HepG2 (cell line): ENCODE measurements around the gene MMP25. TPM values are rescaled to one million over a fixed set of nuclear protein-coding genes. Genes with fewer than 3 reads are reported as not detected.

Experiments
- AGO1 ChIP-seq: fragments of 200-400 bp; formaldehyde crosslinking; IDR thresholded peaks from 2 replicates; pipeline ENCODE4 v1.6.1; 2017; ENCODE audit warnings: mild to moderate bottlenecking, low read depth, low read length, moderate library complexity; ENCODE audit not compliant: poor library complexity, severe bottlenecking
- KDM4B ChIP-seq: sonication (generic); formaldehyde crosslinking; IDR thresholded peaks from 2 replicates; pipeline ENCODE4 v1.4.0; 2020; ENCODE audit warnings: missing genetic modification reagents
- MTF2 ChIP-seq: sonication (generic); formaldehyde crosslinking; IDR thresholded peaks from 2 replicates; pipeline ENCODE4 v1.5.0; 2020; ENCODE audit warnings: missing genetic modification reagents, borderline replicate concordance
- NFE2L1 ChIP-seq: sonication (generic); formaldehyde crosslinking; IDR thresholded peaks from 2 replicates; pipeline ENCODE4 v1.4.0; 2020; ENCODE audit warnings: missing genetic modification reagents, mild to moderate bottlenecking, borderline replicate concordance
- REXO4 ChIP-seq: sonication (generic); formaldehyde crosslinking; IDR thresholded peaks from 2 replicates; pipeline ENCODE4 v1.8.0; 2022; ENCODE audit warnings: missing genetic modification reagents, mild to moderate bottlenecking, borderline replicate concordance
- SKI ChIP-seq: fragments of 450-650 bp; IDR thresholded peaks from one replicate; pipeline ENCODE4 v1.6.1; 2018; ENCODE audit warnings: mild to moderate bottlenecking; ENCODE audit not compliant: partially characterized antibody
- SMARCC2 ChIP-seq: fragments of 450-650 bp; IDR thresholded peaks from 2 replicates; pipeline ENCODE4 v1.6.1; 2017; ENCODE audit warnings: antibody characterized with exemption, mild to moderate bottlenecking
- TEAD3 ChIP-seq: optimal IDR thresholded peaks from 2 replicates; pipeline ENCODE3; 2016; ENCODE audit warnings: borderline replicate concordance
- U2AF1 ChIP-seq: fragments of 200-400 bp; formaldehyde crosslinking; optimal IDR thresholded peaks from 2 replicates; pipeline ENCODE3; 2017; ENCODE audit warnings: mild to moderate bottlenecking, low read depth, low read length
- ZNF12 ChIP-seq: sonication (generic); formaldehyde crosslinking; IDR thresholded peaks from 2 replicates; pipeline ENCODE4 v1.5.0; 2020; ENCODE audit warnings: missing genetic modification reagents
- ZNF24 ChIP-seq: fragments of 450-650 bp; IDR thresholded peaks from 2 replicates; pipeline ENCODE4 v1.6.1; 2017; ENCODE audit warnings: antibody characterized with exemption, mild to moderate bottlenecking
- ZNF253 ChIP-seq: sonication (generic); formaldehyde crosslinking; IDR thresholded peaks from 2 replicates; pipeline ENCODE4 v1.8.0; 2022; ENCODE audit warnings: mild to moderate bottlenecking, missing genetic modification reagents, borderline replicate concordance
- ZNF3 ChIP-seq: IDR thresholded peaks from 2 replicates; pipeline ENCODE4 v1.7.0; 2017; ENCODE audit warnings: inconsistent platforms
- ZNF33A ChIP-seq: sonication (generic); formaldehyde crosslinking; IDR thresholded peaks from 2 replicates; pipeline ENCODE4 v1.5.1; 2020; ENCODE audit warnings: missing genetic modification reagents, mild to moderate bottlenecking, moderate library complexity, borderline replicate concordance
- ZNF431 ChIP-seq: sonication (generic); formaldehyde crosslinking; IDR thresholded peaks from 2 replicates; pipeline ENCODE4 v1.9.0; 2022; ENCODE audit warnings: missing genetic modification reagents, low read depth, mild to moderate bottlenecking, borderline replicate concordance
- ZNF569 ChIP-seq: sonication (generic); formaldehyde crosslinking; IDR thresholded peaks from 2 replicates; pipeline ENCODE4 v1.5.0; 2020; ENCODE audit warnings: mild to moderate bottlenecking, missing genetic modification reagents, moderate library complexity, borderline replicate concordance
- ZNF572 ChIP-seq: sonication (generic); formaldehyde crosslinking; IDR thresholded peaks from 2 replicates; pipeline ENCODE4 v1.5.1; 2020; ENCODE audit warnings: mild to moderate bottlenecking, missing genetic modification reagents
- ZNF629 ChIP-seq: sonication (generic); formaldehyde crosslinking; conservative IDR thresholded peaks from 2 replicates; pipeline ENCODE4 v1.5.0; 2020; ENCODE audit warnings: missing genetic modification reagents
- polyA plus RNA-seq, 8 experiments: library from polyadenylated mRNA; depleted of rRNA in 3 of 8; stranded (reverse) in 7 of 8; unstranded in 1 of 8; fragments of >200 nt; fragmentation: Illumina TruSeq in 4 of 8; extraction: Trizol in 4 of 8; gene quantifications; 2 replicates each; pipeline versions ENCODE4 v1.2.1 to v1.2.3, GENCODE V29; 2011 to 2016; ENCODE audit warnings: low read depth in 4 of 8, missing spikeins in 1 of 8, mixed read lengths in 1 of 8; ENCODE audit not compliant: insufficient read depth in 1 of 8
- total RNA-seq, 5 experiments: library from RNA; depleted of rRNA; stranded (reverse); fragments of >200 nt; fragmentation: Illumina TruSeq; extraction: Trizol; gene quantifications; 2 replicates each; pipeline ENCODE4 v1.2.3, GENCODE V29; 2016; ENCODE audit warnings: low read depth in 1 of 5
- TF ChIP-seq, protein P1 (sequence below): sonication (generic); formaldehyde crosslinking; IDR thresholded peaks from 2 replicates; pipeline ENCODE4 v1.4.0; 2020; ENCODE audit warnings: mild to moderate bottlenecking, missing genetic modification reagents, borderline replicate concordance
- TF ChIP-seq, protein P2 (sequence below): sonication (generic); formaldehyde crosslinking; IDR thresholded peaks from 2 replicates; pipeline ENCODE4 v1.5.1; 2020; ENCODE audit warnings: mild to moderate bottlenecking, missing genetic modification reagents, moderate library complexity
- TF ChIP-seq, protein P3 (sequence below): sonication (generic); formaldehyde crosslinking; IDR thresholded peaks from 2 replicates; pipeline ENCODE4 v1.9.0; 2022; ENCODE audit warnings: missing genetic modification reagents, mild to moderate bottlenecking, borderline replicate concordance

The MMP25 gene
- total and polyA plus RNA-seq, 2 of the 13 experiments (the other 11 are each of a cell fraction or from before 2014, with no cell fraction given), result 0.04 to 0.08 TPM

DNA sequence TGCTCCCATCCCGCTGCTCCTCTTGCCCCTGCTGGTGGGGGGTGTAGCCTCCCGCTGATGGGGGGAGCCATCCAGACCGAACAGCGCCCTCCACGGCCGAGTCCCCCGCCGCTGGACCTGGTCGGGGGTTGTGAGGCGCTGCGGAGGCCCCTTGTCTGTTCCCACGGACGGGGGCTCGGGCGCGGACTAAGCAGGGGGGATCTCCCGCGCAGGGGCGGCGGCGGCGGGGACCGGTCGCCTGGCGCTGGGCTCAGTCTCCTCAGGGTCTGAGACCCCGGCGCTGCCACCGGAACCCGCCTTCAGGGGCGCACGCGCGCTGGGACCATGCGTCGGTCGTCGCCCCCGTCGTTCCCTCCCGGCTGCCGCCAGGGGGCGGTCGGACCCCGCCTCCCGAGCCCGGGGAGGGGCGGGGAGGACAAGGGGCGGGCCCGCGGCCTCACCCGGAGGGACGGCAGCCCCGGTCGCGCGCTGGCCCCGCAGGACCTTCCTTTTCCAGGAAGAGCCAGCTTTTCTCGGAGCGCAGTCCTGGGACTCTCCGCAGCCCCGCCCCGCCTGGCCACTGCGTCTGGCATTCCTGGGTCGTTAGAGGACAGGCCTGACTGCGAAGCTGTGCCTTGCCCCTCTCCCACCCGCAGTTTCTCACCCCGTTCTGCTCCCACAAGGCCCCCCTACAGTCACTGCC, 12.8 kb downstream of the MMP25 start (continued):
- TF ChIP-seq ZNF431 (CRISPR knock-in tag) (0 out of 2 replicates have a peak, but pooled peaks have one; percentile 79), ZNF572 (CRISPR knock-in tag) (no peak), U2AF1 (no peak), SMARCC2 (no peak), ZNF569 (CRISPR knock-in tag) (no peak), KDM4B (CRISPR knock-in tag) (no peak), MTF2 (CRISPR knock-in tag) (peak; percentile 59; the same call in 1 of the 2 replicates), TEAD3 (CRISPR knock-in tag) (peak; percentile 40), NFE2L1 (CRISPR knock-in tag) (no peak), ZNF24 (no peak), ZNF12 (CRISPR knock-in tag) (no peak), ZNF253 (0 out of 2 replicates have a peak, but pooled peaks have one; percentile 36), ZNF629 (CRISPR knock-in tag) (no peak; the same call in 1 of the 2 replicates), AGO1 (no peak), SKI (peak; percentile 30), REXO4 (no peak), ZNF33A (CRISPR knock-in tag) (no peak), ZNF3 (CRISPR knock-in tag) (no peak)
- TF ChIP-seq, protein P1, sequence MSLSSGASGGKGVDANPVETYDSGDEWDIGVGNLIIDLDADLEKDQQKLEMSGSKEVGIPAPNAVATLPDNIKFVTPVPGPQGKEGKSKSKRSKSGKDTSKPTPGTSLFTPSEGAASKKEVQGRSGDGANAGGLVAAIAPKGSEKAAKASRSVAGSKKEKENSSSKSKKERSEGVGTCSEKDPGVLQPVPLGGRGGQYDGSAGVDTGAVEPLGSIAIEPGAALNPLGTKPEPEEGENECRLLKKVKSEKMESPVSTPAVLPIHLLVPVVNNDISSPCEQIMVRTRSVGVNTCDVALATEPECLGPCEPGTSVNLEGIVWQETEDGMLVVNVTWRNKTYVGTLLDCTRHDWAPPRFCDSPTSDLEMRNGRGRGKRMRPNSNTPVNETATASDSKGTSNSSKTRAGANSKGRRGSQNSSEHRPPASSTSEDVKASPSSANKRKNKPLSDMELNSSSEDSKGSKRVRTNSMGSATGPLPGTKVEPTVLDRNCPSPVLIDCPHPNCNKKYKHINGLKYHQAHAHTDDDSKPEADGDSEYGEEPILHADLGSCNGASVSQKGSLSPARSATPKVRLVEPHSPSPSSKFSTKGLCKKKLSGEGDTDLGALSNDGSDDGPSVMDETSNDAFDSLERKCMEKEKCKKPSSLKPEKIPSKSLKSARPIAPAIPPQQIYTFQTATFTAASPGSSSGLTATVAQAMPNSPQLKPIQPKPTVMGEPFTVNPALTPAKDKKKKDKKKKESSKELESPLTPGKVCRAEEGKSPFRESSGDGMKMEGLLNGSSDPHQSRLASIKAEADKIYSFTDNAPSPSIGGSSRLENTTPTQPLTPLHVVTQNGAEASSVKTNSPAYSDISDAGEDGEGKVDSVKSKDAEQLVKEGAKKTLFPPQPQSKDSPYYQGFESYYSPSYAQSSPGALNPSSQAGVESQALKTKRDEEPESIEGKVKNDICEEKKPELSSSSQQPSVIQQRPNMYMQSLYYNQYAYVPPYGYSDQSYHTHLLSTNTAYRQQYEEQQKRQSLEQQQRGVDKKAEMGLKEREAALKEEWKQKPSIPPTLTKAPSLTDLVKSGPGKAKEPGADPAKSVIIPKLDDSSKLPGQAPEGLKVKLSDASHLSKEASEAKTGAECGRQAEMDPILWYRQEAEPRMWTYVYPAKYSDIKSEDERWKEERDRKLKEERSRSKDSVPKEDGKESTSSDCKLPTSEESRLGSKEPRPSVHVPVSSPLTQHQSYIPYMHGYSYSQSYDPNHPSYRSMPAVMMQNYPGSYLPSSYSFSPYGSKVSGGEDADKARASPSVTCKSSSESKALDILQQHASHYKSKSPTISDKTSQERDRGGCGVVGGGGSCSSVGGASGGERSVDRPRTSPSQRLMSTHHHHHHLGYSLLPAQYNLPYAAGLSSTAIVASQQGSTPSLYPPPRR (CRISPR knock-in tag), result no peak
- TF ChIP-seq, protein P2, sequence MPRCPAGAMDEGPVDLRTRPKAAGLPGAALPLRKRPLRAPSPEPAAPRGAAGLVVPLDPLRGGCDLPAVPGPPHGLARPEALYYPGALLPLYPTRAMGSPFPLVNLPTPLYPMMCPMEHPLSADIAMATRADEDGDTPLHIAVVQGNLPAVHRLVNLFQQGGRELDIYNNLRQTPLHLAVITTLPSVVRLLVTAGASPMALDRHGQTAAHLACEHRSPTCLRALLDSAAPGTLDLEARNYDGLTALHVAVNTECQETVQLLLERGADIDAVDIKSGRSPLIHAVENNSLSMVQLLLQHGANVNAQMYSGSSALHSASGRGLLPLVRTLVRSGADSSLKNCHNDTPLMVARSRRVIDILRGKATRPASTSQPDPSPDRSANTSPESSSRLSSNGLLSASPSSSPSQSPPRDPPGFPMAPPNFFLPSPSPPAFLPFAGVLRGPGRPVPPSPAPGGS (CRISPR knock-in tag), result peak; percentile 52; the same call in 1 of the 2 replicates
- TF ChIP-seq, protein P3, sequence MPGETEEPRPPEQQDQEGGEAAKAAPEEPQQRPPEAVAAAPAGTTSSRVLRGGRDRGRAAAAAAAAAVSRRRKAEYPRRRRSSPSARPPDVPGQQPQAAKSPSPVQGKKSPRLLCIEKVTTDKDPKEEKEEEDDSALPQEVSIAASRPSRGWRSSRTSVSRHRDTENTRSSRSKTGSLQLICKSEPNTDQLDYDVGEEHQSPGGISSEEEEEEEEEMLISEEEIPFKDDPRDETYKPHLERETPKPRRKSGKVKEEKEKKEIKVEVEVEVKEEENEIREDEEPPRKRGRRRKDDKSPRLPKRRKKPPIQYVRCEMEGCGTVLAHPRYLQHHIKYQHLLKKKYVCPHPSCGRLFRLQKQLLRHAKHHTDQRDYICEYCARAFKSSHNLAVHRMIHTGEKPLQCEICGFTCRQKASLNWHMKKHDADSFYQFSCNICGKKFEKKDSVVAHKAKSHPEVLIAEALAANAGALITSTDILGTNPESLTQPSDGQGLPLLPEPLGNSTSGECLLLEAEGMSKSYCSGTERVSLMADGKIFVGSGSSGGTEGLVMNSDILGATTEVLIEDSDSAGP (CRISPR knock-in tag), result peak; percentile 73
